ENCODE measurements around the gene PHLDB2.

PHLDB2 gene

GRCh38 chr3:111963424-111963823 is 104.4 kb downstream of the PHLDB2 start:
- no peak for TF ChIP-seq POLR2AphosphoS5 (IDR thresholded peaks at IDR 0.05; ENCODE audit: low read depth, low read length)
- no peak for TF ChIP-seq FOXP2 (optimal IDR thresholded peaks at IDR 0.05; ENCODE audit: borderline replicate concordance, extremely low read depth, extremely low read length, insufficient read depth)
- no peak for TF ChIP-seq REST (IDR thresholded peaks at IDR 0.05; ENCODE audit: insufficient read depth in 1 of 2, low read depth in 2 of 2, low read length in 2 of 2)
- TF ChIP-seq TAF1 (IDR thresholded peaks at IDR 0.05; ENCODE audit: borderline replicate concordance, insufficient read depth, low read length) = no peak
- TF ChIP-seq SIN3A (IDR thresholded peaks at IDR 0.05; ENCODE audit: borderline replicate concordance, insufficient read depth, low read length) = no peak

GRCh38 chr3:111965484-111965883 is 106.4 kb downstream of the PHLDB2 start:
- TF ChIP-seq POLR2AphosphoS5 (IDR thresholded peaks at IDR 0.05; ENCODE audit: low read depth, low read length) = no peak

GRCh38 chr3:111967068-111967467 is 108.0 kb downstream of the PHLDB2 start:
- no peak for TF ChIP-seq SIN3A (IDR thresholded peaks at IDR 0.05; ENCODE audit: borderline replicate concordance, insufficient read depth, low read length)
- no peak for TF ChIP-seq FOXP2 (optimal IDR thresholded peaks at IDR 0.05; ENCODE audit: borderline replicate concordance, extremely low read depth, extremely low read length, insufficient read depth)
- no peak for TF ChIP-seq POLR2AphosphoS5 (IDR thresholded peaks at IDR 0.05; ENCODE audit: low read depth, low read length)

GRCh38 chr3:111967651-111968274 is 108.7 kb downstream of the PHLDB2 start:
- TF ChIP-seq REST (IDR thresholded peaks at IDR 0.05; ENCODE audit: insufficient read depth in 1 of 2, low read depth in 2 of 2, low read length in 2 of 2) (no peak), POLR2AphosphoS5 (IDR thresholded peaks at IDR 0.05; ENCODE audit: low read depth, low read length) (no peak), TAF1 (IDR thresholded peaks at IDR 0.05; ENCODE audit: borderline replicate concordance, insufficient read depth, low read length) (no peak), SIN3A (IDR thresholded peaks at IDR 0.05; ENCODE audit: borderline replicate concordance, insufficient read depth, low read length) (no peak), FOXP2 (optimal IDR thresholded peaks at IDR 0.05; ENCODE audit: borderline replicate concordance, extremely low read depth, extremely low read length, insufficient read depth) (no peak)

GRCh38 chr3:111968319-111969054 is 109.4 kb downstream of the PHLDB2 start:
- TF ChIP-seq SIN3A (IDR thresholded peaks at IDR 0.05; ENCODE audit: borderline replicate concordance, insufficient read depth, low read length) (no peak), TAF1 (IDR thresholded peaks at IDR 0.05; ENCODE audit: borderline replicate concordance, insufficient read depth, low read length) (no peak), POLR2AphosphoS5 (IDR thresholded peaks at IDR 0.05; ENCODE audit: low read depth, low read length) (no peak), REST (IDR thresholded peaks at IDR 0.05; ENCODE audit: insufficient read depth in 1 of 2, low read depth in 2 of 2, low read length in 2 of 2) (no peak), FOXP2 (optimal IDR thresholded peaks at IDR 0.05; ENCODE audit: borderline replicate concordance, extremely low read depth, extremely low read length, insufficient read depth) (no peak)

- TF ChIP-seq FOXP2 (optimal IDR thresholded peaks at IDR 0.05; ENCODE audit: borderline replicate concordance, extremely low read depth, extremely low read length, insufficient read depth) (no peak), SIN3A (IDR thresholded peaks at IDR 0.05; ENCODE audit: borderline replicate concordance, insufficient read depth, low read length) (no peak), TAF1 (IDR thresholded peaks at IDR 0.05; ENCODE audit: borderline replicate concordance, insufficient read depth, low read length) (no peak), REST (IDR thresholded peaks at IDR 0.05; ENCODE audit: insufficient read depth in 1 of 2, low read depth in 2 of 2, low read length in 2 of 2) (no peak), POLR2AphosphoS5 (IDR thresholded peaks at IDR 0.05; ENCODE audit: low read depth, low read length) (no peak)
Measured at GRCh38 chr3:111970376-111970775, 111.3 kb downstream of the PHLDB2 start.
